H1 (cell line): ENCODE measurements around the gene UCKL1. TPM values are rescaled to one million over a fixed set of nuclear protein-coding genes. Genes with fewer than 3 reads are reported as not detected.
"Not testable (repeated sequence)": the region's sequence is repeated elsewhere in the genome, so short reads cannot be mapped to it uniquely, and the experiment has no call there.

Experiments used
- CTCF ChIA-PET: fragments of 300-600 bp; sonication (Branson Sonifier 250); formaldehyde crosslinking; loops from one replicate; lab custom pipeline; 2021; ENCODE audit not compliant: partially characterized antibody; lab: Charles Lee
- POLR2A ChIA-PET: fragments of 300-600 bp; sonication (Branson Sonifier 250); formaldehyde crosslinking; loops from one replicate; lab custom pipeline; 2021; ENCODE audit warnings: inconsistent platforms; ENCODE audit not compliant: partially characterized antibody; lab: Charles Lee
- DNase-seq, 2 experiments: peaks; one replicate each; pipeline versions ENCODE4 v3.0.0 to v3.0.0-alpha.2; 2010 to 2022; ENCODE audit warnings: low spot score in 2 of 2, low read depth in 1 of 2, mixed read lengths in 1 of 2
- FAIRE-seq: peaks from 2 replicates; lab custom pipeline; 2011; peaks lifted over from hg19 to GRCh38; lab: Jason Lieb, UNC
- H2AFZ ChIP-seq: 2 replicates; pipeline ENCODE4 v1.8.1; 2012; ENCODE audit warnings: low read length, inconsistent platforms
- H2AK5ac ChIP-seq: 2 replicates; pipeline ENCODE4 v1.6.1; 2013; ENCODE audit warnings: low read depth, low read length
- H2BK120ac ChIP-seq: replicated peaks from 2 replicates; pipeline ENCODE3; 2013; ENCODE audit warnings: low read depth, low read length, inconsistent platforms
- H2BK12ac ChIP-seq: 2 replicates; pipeline ENCODE4 v1.6.1; 2013; ENCODE audit warnings: low read depth, low read length
- H2BK15ac ChIP-seq: 2 replicates; pipeline ENCODE4 v1.6.1; 2013; ENCODE audit warnings: low read length
- H2BK20ac ChIP-seq: 2 replicates; pipeline ENCODE4 v1.6.1; 2013; ENCODE audit warnings: low read length
- H2BK5ac ChIP-seq: 2 replicates; pipeline ENCODE4 v1.6.1; 2013; ENCODE audit warnings: low read depth, low read length
- H3K14ac ChIP-seq: 2 replicates; pipeline ENCODE4 v1.6.1; 2013; ENCODE audit warnings: inconsistent platforms; ENCODE audit not compliant: insufficient read length
- H3K18ac ChIP-seq: 2 replicates; pipeline ENCODE4 v1.6.1; 2013; ENCODE audit warnings: low read length; ENCODE audit errors: extremely low read depth
- H3K23ac ChIP-seq: 2 replicates; pipeline ENCODE4 v1.6.1; 2013; ENCODE audit warnings: inconsistent platforms; ENCODE audit not compliant: insufficient read length
- H3K23me2 ChIP-seq: 2 replicates; pipeline ENCODE4 v1.6.1; 2013; ENCODE audit warnings: low read depth, low read length
- H3K27ac ChIP-seq: 2 replicates; pipeline ENCODE4 v1.6.1; 2011; ENCODE audit warnings: low read depth, low read length, inconsistent platforms
- H3K27me3 ChIP-seq, 4 experiments: replicated peaks in 1 of 4; 1 replicate in 1 of 4; 2 replicates in 3 of 4; pipeline versions ENCODE4 v1.6.1 to v1.8.1; 2011 to 2013; ENCODE audit warnings: low read length in 3 of 4, mild to moderate bottlenecking in 3 of 4, inconsistent platforms in 2 of 4, mixed read lengths in 2 of 4, moderate library complexity in 1 of 4; ENCODE audit not compliant: control insufficient read depth in 3 of 4, insufficient read depth in 3 of 4; ENCODE audit errors: extremely low read depth in 1 of 4
- H3K36me3 ChIP-seq, 4 experiments: 2 replicates each; pipeline versions ENCODE4 v1.6.1 to v1.8.1; 2011 to 2013; ENCODE audit warnings: mild to moderate bottlenecking in 4 of 4, low read length in 3 of 4, moderate library complexity in 2 of 4, control low read depth in 1 of 4, inconsistent platforms in 1 of 4; ENCODE audit not compliant: insufficient read depth in 4 of 4, control insufficient read depth in 2 of 4
- H3K4ac ChIP-seq: replicated peaks from 2 replicates; pipeline ENCODE3; 2013; ENCODE audit warnings: low read length, low read depth, mixed read lengths, inconsistent platforms; ENCODE audit not compliant: insufficient read length
- H3K4me1 ChIP-seq, 4 experiments: replicated peaks in 1 of 4; 1 replicate in 1 of 4; 2 replicates in 3 of 4; pipeline versions ENCODE4 v1.6.1 to v1.8.1; 2011 to 2013; ENCODE audit warnings: low read length in 3 of 4, inconsistent platforms in 2 of 4, mixed read lengths in 1 of 4; ENCODE audit not compliant: insufficient read depth in 4 of 4, control insufficient read depth in 3 of 4
- H3K4me2 ChIP-seq, 2 experiments: 2 replicates each; pipeline versions ENCODE4 v1.6.1 to v1.8.1; 2011 to 2013; ENCODE audit warnings: low read depth in 2 of 2, low read length in 2 of 2, control low read depth in 1 of 2, inconsistent platforms in 1 of 2, mild to moderate bottlenecking in 1 of 2; ENCODE audit not compliant: insufficient read depth in 1 of 2
- H3K4me3 ChIP-seq, 4 experiments: fragments of 200-600, 300-600 bp in 1 of 4; sonication (generic), shearing (Covaris generic), sonication (Bioruptor Twin) in 1 of 4; 2 replicates each; pipeline versions ENCODE4 v1.5.1 to v1.8.1; 2011 to 2016; ENCODE audit warnings: low read length in 4 of 4, low read depth in 3 of 4, control low read depth in 2 of 4, inconsistent platforms in 2 of 4, mild to moderate bottlenecking in 2 of 4, mixed read lengths in 1 of 4, moderate library complexity in 1 of 4; ENCODE audit not compliant: insufficient read depth in 2 of 4; ENCODE audit errors: extremely low read depth in 1 of 4
- H3K56ac ChIP-seq: replicated peaks from 2 replicates; pipeline ENCODE3; 2013; ENCODE audit warnings: low read depth, mild to moderate bottlenecking, mixed read lengths, low read length, inconsistent platforms; ENCODE audit not compliant: insufficient read length
- H3K79me1 ChIP-seq: 2 replicates; pipeline ENCODE4 v1.6.1; 2013; ENCODE audit warnings: low read depth, low read length, control low read depth
- H3K79me2 ChIP-seq, 2 experiments: 2 replicates each; pipeline versions ENCODE4 v1.6.1 to v1.8.1; 2012 to 2013; ENCODE audit warnings: low read length in 2 of 2, mild to moderate bottlenecking in 2 of 2, inconsistent platforms in 1 of 2; ENCODE audit not compliant: insufficient read depth in 2 of 2, control insufficient read depth in 1 of 2
- H3K9ac ChIP-seq, 4 experiments: replicated peaks in 1 of 4; 1 replicate in 1 of 4; 2 replicates in 3 of 4; pipeline versions ENCODE4 v1.6.1 to v1.8.1; 2011 to 2013; ENCODE audit warnings: low read depth in 3 of 4, low read length in 3 of 4, control low read depth in 2 of 4, mild to moderate bottlenecking in 2 of 4, moderate library complexity in 2 of 4, inconsistent platforms in 1 of 4; ENCODE audit errors: extremely low read depth in 1 of 4
- H3K9me3 ChIP-seq, 2 experiments: 2 replicates each; pipeline versions ENCODE4 v1.6.1 to v1.8.1; 2012 to 2013; ENCODE audit warnings: mild to moderate bottlenecking in 2 of 2, moderate library complexity in 2 of 2, control low read depth in 1 of 2, inconsistent platforms in 1 of 2, low read depth in 1 of 2, low read length in 1 of 2, mixed read lengths in 1 of 2; ENCODE audit not compliant: insufficient read depth in 2 of 2
- H4K20me1 ChIP-seq, 2 experiments: replicated peaks in 1 of 2; 2 replicates each; pipeline versions ENCODE3 to v1.8.1; 2011 to 2013; ENCODE audit warnings: inconsistent platforms in 2 of 2, low read length in 2 of 2, mild to moderate bottlenecking in 1 of 2; ENCODE audit not compliant: insufficient read depth in 2 of 2, control insufficient read depth in 1 of 2
- H4K5ac ChIP-seq: 2 replicates; pipeline ENCODE4 v1.6.1; 2013; ENCODE audit warnings: low read length, low read depth, mixed read lengths, inconsistent platforms; ENCODE audit not compliant: insufficient read length
- H4K8ac ChIP-seq: 2 replicates; pipeline ENCODE4 v1.8.0; 2013; ENCODE audit warnings: mild to moderate bottlenecking, moderate library complexity, low read length, inconsistent platforms; ENCODE audit not compliant: insufficient read depth; ENCODE audit errors: extremely low read depth
- H4K91ac ChIP-seq: replicated peaks from 2 replicates; pipeline ENCODE3; 2013; ENCODE audit warnings: low read length, mixed read lengths, inconsistent platforms; ENCODE audit not compliant: insufficient read length
- EP300 ChIP-seq, 2 experiments: IDR thresholded peaks; 1 replicate in 1 of 2; 2 replicates in 1 of 2; pipeline ENCODE4 v1.6.1; 2011 to 2012; ENCODE audit warnings: low read depth in 2 of 2, low read length in 2 of 2, mild to moderate bottlenecking in 2 of 2, borderline replicate concordance in 1 of 2, inconsistent platforms in 1 of 2, moderate library complexity in 1 of 2
- WGBS, 2 experiments: shearing (Covaris generic) in 1 of 2; methylation state at CpG; one replicate each; pipeline versions ENCODE4 v1.1.6 to v1.1.7; 2013 to 2015; ENCODE audit warnings: low lambda C conversion rate in 2 of 2, mixed read lengths in 2 of 2, inconsistent platforms in 1 of 2, low coverage in 1 of 2, missing lambda C conversion rate in 1 of 2; ENCODE audit not compliant: insufficient replicate concordance in 2 of 2, insufficient coverage in 1 of 2, insufficient read length in 1 of 2; ENCODE audit errors: extremely low coverage in 1 of 2, missing lambda C conversion rate in 1 of 2; 5-methylcytosine and 5-hydroxymethylcytosine counted together
- polyA plus RNA-seq, 7 experiments: library from polyadenylated mRNA; depleted of rRNA in 3 of 7; stranded (reverse) in 5 of 7; unstranded in 2 of 7; fragments of >200 nt in 5 of 7; fragments of 200-250 nt in 2 of 7; gene quantifications; 1 replicate in 5 of 7; 2 replicates in 1 of 7; 4 replicates in 1 of 7; pipeline versions ENCODE4 v1.2.1 to v1.2.3, GENCODE V29; 2011 to 2013; ENCODE audit warnings: missing spikeins in 2 of 7, mixed read lengths in 2 of 7
- total RNA-seq: library from RNA; stranded (reverse); fragmentation: NEBNext Ultra II Directional; extraction: Animal tissue kit (Norgen Biotek cat#: 25700); gene quantifications from 2 replicates; pipeline ENCODE4 v1.2.1, GENCODE V29; 2021

Gene UCKL1
- total and polyA plus RNA-seq, 2 of the 8 experiments (the other 6 are each of a cell fraction or from before 2014, with no cell fraction given): 36.5 to 91.2 TPM

DNA sequence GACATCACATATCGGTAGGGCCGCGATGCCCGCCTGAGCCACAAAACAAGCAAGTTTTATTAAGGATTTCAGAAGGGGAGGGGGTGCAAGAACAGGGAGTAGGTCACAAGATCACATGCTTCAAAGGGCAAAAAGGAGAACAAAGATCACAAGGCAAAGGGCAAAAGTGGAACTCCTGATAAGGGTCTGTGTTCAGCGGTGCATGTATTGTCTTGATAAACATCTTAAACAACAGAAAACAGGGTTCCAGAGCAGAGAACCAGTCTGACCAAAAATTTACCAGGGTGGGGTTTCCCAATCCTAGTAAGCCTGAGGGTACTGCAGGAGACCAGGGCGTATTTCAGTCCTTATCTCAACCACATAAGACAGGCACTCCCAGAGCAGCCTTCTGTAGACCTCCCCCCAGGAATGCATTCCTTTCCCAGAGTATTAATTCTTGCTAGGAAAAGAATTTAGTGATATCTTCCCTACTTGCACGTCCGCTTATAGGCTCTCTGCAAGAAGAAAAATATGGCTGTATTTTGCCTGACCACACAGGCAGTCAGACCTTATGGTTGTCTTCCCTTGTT lies 39.8 kb downstream of the UCKL1 start:
- H3K18ac ChIP-seq, H3K56ac ChIP-seq, H2BK12ac ChIP-seq, H4K91ac ChIP-seq, H4K8ac ChIP-seq, H3K27ac ChIP-seq, H3K9me3 ChIP-seq, DNase-seq, H2BK20ac ChIP-seq, H3K9ac ChIP-seq, H3K4me1 ChIP-seq, FAIRE-seq, H4K5ac ChIP-seq, H3K36me3 ChIP-seq, H3K79me1 ChIP-seq, H3K4ac ChIP-seq, H2BK5ac ChIP-seq, H3K27me3 ChIP-seq, H3K14ac ChIP-seq, H2AFZ ChIP-seq, POLR2A ChIA-PET, H3K4me2 ChIP-seq, H2BK15ac ChIP-seq, H4K20me1 ChIP-seq, H3K23ac ChIP-seq, H2BK120ac ChIP-seq, H3K4me3 ChIP-seq, H3K23me2 ChIP-seq, H2AK5ac ChIP-seq: not testable (repeated sequence)
- TF ChIP-seq EP300 (IDR thresholded peaks at IDR 0.05; ENCODE audit: borderline replicate concordance in 1 of 2, low read depth in 2 of 2, low read length in 2 of 2): peak in 1 of 2 experiments; percentile 27; a peak in 1 of 3 replicates
- H3K79me2 ChIP-seq: peaks cover 0 to 24% of the 10 kb centered on the region in 2 experiments; a peak in 2 of 4 replicates
- CTCF ChIA-PET: interaction anchor here (0.7 to 2.4 kb wide), 2 partner anchors 18 to 30 kb away, joined by 3 to 6 read pairs; no protein-coding TSS in a partner anchor
- 93% methylated on average over 8 of the region's 8 CpGs; no CpG with 5 or more reads in 1 of the 2 experiments for WGBS, 2 experiments
